ENCODE measurements around the gene GNG8. TPM values are rescaled to one million over a fixed set of nuclear protein-coding genes. Genes with fewer than 3 reads are reported as not detected.

Gene GNG8
- not detected in 2 replicates for total RNA-seq

GRCh38 chr19:46635920-46636761 lies at the start of gene GNG8:
GNG8 (minus strand) TSS chr19:46636202; CDS start chr19:46634682, 1,520 bp downstream.

GRCh38 chr19:46661020-46661731 lies 25.2 kb upstream of the GNG8 start, which contains the start of gene DACT3:
DACT3 (minus strand) TSS chr19:46661182; CDS start chr19:46661064, 118 bp downstream.

GRCh38 chr19:46624958-46625661 lies 10.9 kb downstream of the GNG8 start, which contains the start of gene PTGIR:
PTGIR (minus strand) TSS chr19:46625089; CDS start chr19:46624225, 864 bp downstream.

GRCh38 chr19:46601318-46602224 lies 34.4 kb downstream of the GNG8 start, which contains the start of gene CALM3:
CALM3 (plus strand) TSS chr19:46601330; CDS start chr19:46601435, 105 bp downstream.

Other genes with a start within 250 kb of the GNG8 start
- gene CCDC8, start 222.6 kb downstream of the GNG8 start, total RNA-seq: 59.9 and 62.5 TPM in 2 replicates
- gene PNMA8C, start 207.3 kb downstream of the GNG8 start, total RNA-seq: 0.05 TPM in 1 of 2 replicates, not detected in the other
- gene PNMA8A, start 164.6 kb downstream of the GNG8 start, total RNA-seq: 4.1 and 5.6 TPM in 2 replicates
- gene PNMA8B, start 140.3 kb downstream of the GNG8 start, total RNA-seq: 3.4 and 4.1 TPM in 2 replicates
- 175 and 246 TPM in 2 replicates for gene CALM3, start 34.9 kb downstream of the GNG8 start, total RNA-seq
- gene PTGIR, start 11.1 kb downstream of the GNG8 start, total RNA-seq: 5.9 and 8.2 TPM in 2 replicates
- 7.3 and 8.4 TPM in 2 replicates for gene DACT3, start 25.0 kb upstream of the GNG8 start, total RNA-seq
- gene PRKD2, start 80.9 kb upstream of the GNG8 start, total RNA-seq: 22.7 and 25.1 TPM in 2 replicates
- 12.5 and 18.0 TPM in 2 replicates for gene FKRP, start 109.9 kb upstream of the GNG8 start, total RNA-seq
- 47.2 and 58.5 TPM in 2 replicates for gene STRN4, start 110.2 kb upstream of the GNG8 start, total RNA-seq
- gene SLC1A5, start 152.4 kb upstream of the GNG8 start, total RNA-seq: 138 and 154 TPM in 2 replicates
- 166 and 197 TPM in 2 replicates for gene AP2S1, start 214.6 kb upstream of the GNG8 start, total RNA-seq
- 38.6 and 40.4 TPM in 2 replicates for gene ARHGAP35, start 224.8 kb upstream of the GNG8 start, total RNA-seq

Measured in cardiac ventricle fibroblast (primary cell).